ENCODE data around the gene NME9.

NME9 gene

DNA sequence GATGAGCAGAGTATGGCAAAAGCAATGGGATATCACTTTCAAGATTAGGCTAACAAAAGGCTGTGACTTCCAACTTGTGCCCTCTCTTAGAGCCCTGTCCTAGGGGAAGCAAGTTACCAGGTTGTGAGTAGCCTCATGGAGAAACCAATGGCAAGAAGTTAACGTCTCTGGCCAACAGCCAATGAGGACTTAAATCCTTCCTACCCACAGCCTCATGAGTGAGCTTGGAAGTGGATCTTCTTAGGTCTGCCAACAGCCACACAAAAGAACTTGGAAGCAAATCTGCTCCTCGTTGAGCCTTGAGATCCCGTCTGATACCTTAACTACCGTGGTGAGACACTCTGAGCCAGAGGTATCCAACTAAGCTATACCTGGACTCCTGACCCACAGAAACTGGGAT, 5.7 kb downstream of the NME9 start:
- no peak overlapping the region for H2AFZ ChIP-seq (ENCODE audit: low read depth, low read length)
- DNase-seq: no peak
- H2BK15ac ChIP-seq (ENCODE audit: low read depth, poor library complexity, severe bottlenecking): no peak overlapping the region
- no peak overlapping the region for H2AK5ac ChIP-seq (ENCODE audit: low read length, severe bottlenecking)
- H3K9ac ChIP-seq (ENCODE audit: low read length): no peak overlapping the region
- no peak overlapping the region for H3K4me3 ChIP-seq (ENCODE audit: insufficient read depth in 1 of 2, low read depth in 1 of 2, low read length in 2 of 2)
- no peaks in the 10 kb centered on the region for H3K4me1 ChIP-seq (ENCODE audit: control insufficient read depth, insufficient read depth, low read depth, low read length)
- no peak overlapping the region for H2BK12ac ChIP-seq (ENCODE audit: low read length in 2 of 2)
- H3K4me2 ChIP-seq (ENCODE audit: low read length, poor library complexity, severe bottlenecking): no peak overlapping the region
- no peak overlapping the region for H3K23ac ChIP-seq (ENCODE audit: low read length in 2 of 2)
- no peak overlapping the region for H2BK5ac ChIP-seq (ENCODE audit: low read depth, low read length, poor library complexity, severe bottlenecking)
- H2BK120ac ChIP-seq (ENCODE audit: low read depth, low read length): no peak overlapping the region
- peaks cover 6 to 24% of the 10 kb centered on the region in 2 experiments for H3K27me3 ChIP-seq (ENCODE audit: control insufficient read depth in 1 of 2, insufficient read depth in 1 of 2, low read length in 2 of 2)
- no peaks in the 10 kb centered on the region for H3K79me1 ChIP-seq (replicated peaks; ENCODE audit: low read length, poor library complexity, severe bottlenecking)
- 84% methylated on average over 4 of the region's 4 CpGs for WGBS
- H3K27ac ChIP-seq (ENCODE audit: low read length, poor library complexity, severe bottlenecking): no peak overlapping the region
- H3K14ac ChIP-seq (ENCODE audit: low read length in 2 of 2): no peak overlapping the region
- no peak overlapping the region for H4K91ac ChIP-seq (ENCODE audit: low read length)
- no peaks in the 10 kb centered on the region for H3K9me3 ChIP-seq (ENCODE audit: control insufficient read depth, low read length)
- no peak overlapping the region for H3K18ac ChIP-seq (ENCODE audit: low read depth in 1 of 2, low read length in 2 of 2)
- H3K4ac ChIP-seq (ENCODE audit: low read depth in 1 of 2, low read length in 2 of 2): no peak overlapping the region
- H3K36me3 ChIP-seq (ENCODE audit: control insufficient read depth in 1 of 2, insufficient read depth in 2 of 2, low read depth in 1 of 2, low read length in 2 of 2): no peaks in the 10 kb centered on the region
- H4K8ac ChIP-seq (ENCODE audit: low read length): no peak overlapping the region

DNA sequence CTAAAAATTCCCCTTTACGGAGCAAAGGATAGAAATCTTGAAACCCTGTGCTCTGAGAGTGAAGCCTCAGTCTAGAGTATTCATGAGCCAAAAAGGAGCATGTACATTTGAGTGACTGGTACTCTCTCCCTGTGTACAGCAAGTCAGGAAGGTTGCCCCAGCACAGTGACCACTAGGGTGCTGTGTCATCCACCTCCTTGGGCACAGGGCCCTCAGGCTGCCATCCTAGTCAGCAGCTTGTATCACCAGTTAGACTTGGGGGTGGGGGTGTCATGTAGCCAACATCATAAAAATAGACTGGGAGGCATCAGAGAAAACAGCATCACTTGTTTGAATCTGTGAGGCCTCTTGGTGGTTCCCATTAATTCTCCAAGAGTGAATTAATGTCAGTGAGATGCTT, 12.0 kb downstream of the NME9 start:
- no peaks in the 10 kb centered on the region for H3K36me3 ChIP-seq (ENCODE audit: control insufficient read depth in 1 of 2, insufficient read depth in 2 of 2, low read depth in 1 of 2, low read length in 2 of 2)
- H3K18ac ChIP-seq (ENCODE audit: low read depth in 1 of 2, low read length in 2 of 2): no peak overlapping the region
- H2BK15ac ChIP-seq (ENCODE audit: low read depth, poor library complexity, severe bottlenecking): no peak overlapping the region
- DNase-seq: no peak
- no peak overlapping the region for H4K91ac ChIP-seq (ENCODE audit: low read length)
- H3K27me3 ChIP-seq (ENCODE audit: control insufficient read depth in 1 of 2, insufficient read depth in 1 of 2, low read length in 2 of 2): peaks cover 14 to 25% of the 10 kb centered on the region in 2 experiments
- no peak overlapping the region for H3K4ac ChIP-seq (ENCODE audit: low read depth in 1 of 2, low read length in 2 of 2)
- H2AFZ ChIP-seq (ENCODE audit: low read depth, low read length): no peak overlapping the region
- H3K9me3 ChIP-seq (ENCODE audit: control insufficient read depth, low read length): no peaks in the 10 kb centered on the region
- H3K79me1 ChIP-seq (replicated peaks; ENCODE audit: low read length, poor library complexity, severe bottlenecking): no peaks in the 10 kb centered on the region
- no peak overlapping the region for H3K4me2 ChIP-seq (ENCODE audit: low read length, poor library complexity, severe bottlenecking)
- no peak overlapping the region for H3K9ac ChIP-seq (ENCODE audit: low read length)
- 71% methylated on average over 1 of the region's 1 CpG for WGBS
- no peak overlapping the region for H2AK5ac ChIP-seq (ENCODE audit: low read length, severe bottlenecking)
- H3K4me1 ChIP-seq (ENCODE audit: control insufficient read depth, insufficient read depth, low read depth, low read length): no peaks in the 10 kb centered on the region
- no peak overlapping the region for H2BK5ac ChIP-seq (ENCODE audit: low read depth, low read length, poor library complexity, severe bottlenecking)
- H3K23ac ChIP-seq (ENCODE audit: low read length in 2 of 2): no peak overlapping the region
- H3K27ac ChIP-seq (ENCODE audit: low read length, poor library complexity, severe bottlenecking): no peak overlapping the region
- H2BK120ac ChIP-seq (ENCODE audit: low read depth, low read length): no peak overlapping the region
- H3K4me3 ChIP-seq (ENCODE audit: insufficient read depth in 1 of 2, low read depth in 1 of 2, low read length in 2 of 2): no peak overlapping the region
- H3K14ac ChIP-seq (ENCODE audit: low read length in 2 of 2): no peak overlapping the region
- H4K8ac ChIP-seq (ENCODE audit: low read length): no peak overlapping the region
- no peak overlapping the region for H2BK12ac ChIP-seq (ENCODE audit: low read length in 2 of 2)

DNA sequence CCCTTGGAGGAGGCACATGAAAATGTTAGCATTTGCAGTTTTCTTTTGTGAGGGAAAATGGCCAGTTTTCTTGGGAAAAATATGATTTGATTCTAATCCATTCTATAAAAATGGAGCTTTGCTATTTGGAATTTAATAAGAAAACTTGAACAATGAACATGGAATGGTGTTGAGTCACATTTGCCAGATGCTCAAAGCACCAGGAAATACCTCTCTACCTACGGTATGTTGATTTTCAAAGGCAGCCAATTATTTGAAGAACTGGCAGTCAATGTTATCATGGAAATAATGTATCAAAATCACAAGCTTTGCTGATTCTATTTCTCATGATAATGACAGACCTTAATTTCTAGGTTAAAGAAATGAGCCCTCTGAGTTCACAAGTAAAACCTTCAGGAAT, 14.9 kb downstream of the NME9 start:
- no CpG with 5 or more reads among the region's 1 CpG for WGBS
- no peaks in the 10 kb centered on the region for H3K79me1 ChIP-seq (replicated peaks; ENCODE audit: low read length, poor library complexity, severe bottlenecking)
- H3K4ac ChIP-seq (ENCODE audit: low read depth in 1 of 2, low read length in 2 of 2): no peak overlapping the region
- no peak overlapping the region for H3K23ac ChIP-seq (ENCODE audit: low read length in 2 of 2)
- H4K91ac ChIP-seq (ENCODE audit: low read length): no peak overlapping the region
- H2AFZ ChIP-seq (ENCODE audit: low read depth, low read length): no peak overlapping the region
- H3K4me1 ChIP-seq (ENCODE audit: control insufficient read depth, insufficient read depth, low read depth, low read length): no peaks in the 10 kb centered on the region
- H3K27ac ChIP-seq (ENCODE audit: low read length, poor library complexity, severe bottlenecking): no peak overlapping the region
- no peak overlapping the region for H3K4me3 ChIP-seq (ENCODE audit: insufficient read depth in 1 of 2, low read depth in 1 of 2, low read length in 2 of 2)
- no peak overlapping the region for H3K4me2 ChIP-seq (ENCODE audit: low read length, poor library complexity, severe bottlenecking)
- peaks cover 19% of the 10 kb centered on the region for H3K9me3 ChIP-seq (ENCODE audit: control insufficient read depth, low read length)
- no peak overlapping the region for H4K8ac ChIP-seq (ENCODE audit: low read length)
- H2BK12ac ChIP-seq (ENCODE audit: low read length in 2 of 2): no peak overlapping the region
- no peak overlapping the region for H3K9ac ChIP-seq (ENCODE audit: low read length)
- no peak for DNase-seq
- no peak overlapping the region for H3K18ac ChIP-seq (ENCODE audit: low read depth in 1 of 2, low read length in 2 of 2)
- H3K27me3 ChIP-seq (ENCODE audit: control insufficient read depth in 1 of 2, insufficient read depth in 1 of 2, low read length in 2 of 2): peaks cover 8 to 17% of the 10 kb centered on the region in 2 experiments
- no peak overlapping the region for H2BK5ac ChIP-seq (ENCODE audit: low read depth, low read length, poor library complexity, severe bottlenecking)
- H2BK15ac ChIP-seq (ENCODE audit: low read depth, poor library complexity, severe bottlenecking): no peak overlapping the region
- H2AK5ac ChIP-seq (ENCODE audit: low read length, severe bottlenecking): no peak overlapping the region
- H2BK120ac ChIP-seq (ENCODE audit: low read depth, low read length): no peak overlapping the region
- no peaks in the 10 kb centered on the region for H3K36me3 ChIP-seq (ENCODE audit: control insufficient read depth in 1 of 2, insufficient read depth in 2 of 2, low read depth in 1 of 2, low read length in 2 of 2)
- H3K14ac ChIP-seq (ENCODE audit: low read length in 2 of 2): no peak overlapping the region

DNA sequence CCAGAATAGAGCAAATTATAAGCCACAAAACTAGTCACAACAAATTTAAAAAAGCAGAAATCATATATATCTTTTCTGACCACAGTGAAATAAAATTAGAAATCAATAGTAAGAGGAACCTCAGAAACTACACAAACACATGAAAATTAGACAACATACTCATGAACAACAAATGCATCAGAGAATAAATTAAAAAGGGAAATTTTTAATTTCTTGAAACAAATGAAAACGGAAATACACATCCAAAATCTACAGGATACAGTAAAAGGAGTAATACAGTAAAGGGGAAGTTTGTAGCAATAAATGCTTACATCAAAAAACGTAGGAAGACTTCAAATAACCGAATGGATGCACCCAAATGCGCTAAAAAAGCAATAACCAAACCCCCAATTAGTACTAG, 19.2 kb downstream of the NME9 start:
- H2AK5ac ChIP-seq (ENCODE audit: low read length, severe bottlenecking): no peak overlapping the region
- H3K4me1 ChIP-seq (ENCODE audit: control insufficient read depth, insufficient read depth, low read depth, low read length): no peaks in the 10 kb centered on the region
- H3K9me3 ChIP-seq (ENCODE audit: control insufficient read depth, low read length): peaks cover 50% of the 10 kb centered on the region
- no peak for DNase-seq
- 100% methylated on average over 2 of the region's 4 CpGs for WGBS
- no peak overlapping the region for H4K91ac ChIP-seq (ENCODE audit: low read length)
- no peak overlapping the region for H3K4me3 ChIP-seq (ENCODE audit: insufficient read depth in 1 of 2, low read depth in 1 of 2, low read length in 2 of 2)
- no peak overlapping the region for H3K9ac ChIP-seq (ENCODE audit: low read length)
- H3K27me3 ChIP-seq (ENCODE audit: control insufficient read depth in 1 of 2, insufficient read depth in 1 of 2, low read length in 2 of 2): peaks cover 4 to 6% of the 10 kb centered on the region in 2 experiments
- no peak overlapping the region for H2BK12ac ChIP-seq (ENCODE audit: low read length in 2 of 2)
- no peak overlapping the region for H3K23ac ChIP-seq (ENCODE audit: low read length in 2 of 2)
- no peak overlapping the region for H2BK5ac ChIP-seq (ENCODE audit: low read depth, low read length, poor library complexity, severe bottlenecking)
- no peak overlapping the region for H2AFZ ChIP-seq (ENCODE audit: low read depth, low read length)
- no peak overlapping the region for H2BK15ac ChIP-seq (ENCODE audit: low read depth, poor library complexity, severe bottlenecking)
- no peaks in the 10 kb centered on the region for H3K79me1 ChIP-seq (replicated peaks; ENCODE audit: low read length, poor library complexity, severe bottlenecking)
- no peak overlapping the region for H3K4me2 ChIP-seq (ENCODE audit: low read length, poor library complexity, severe bottlenecking)
- no peak overlapping the region for H2BK120ac ChIP-seq (ENCODE audit: low read depth, low read length)
- no peaks in the 10 kb centered on the region for H3K36me3 ChIP-seq (ENCODE audit: control insufficient read depth in 1 of 2, insufficient read depth in 2 of 2, low read depth in 1 of 2, low read length in 2 of 2)
- H3K27ac ChIP-seq (ENCODE audit: low read length, poor library complexity, severe bottlenecking): no peak overlapping the region
- no peak overlapping the region for H3K4ac ChIP-seq (ENCODE audit: low read depth in 1 of 2, low read length in 2 of 2)
- H4K8ac ChIP-seq (ENCODE audit: low read length): no peak overlapping the region
- no peak overlapping the region for H3K14ac ChIP-seq (ENCODE audit: low read length in 2 of 2)
- no peak overlapping the region for H3K18ac ChIP-seq (ENCODE audit: low read depth in 1 of 2, low read length in 2 of 2)
